RCC 7860 (cell line): ENCODE data around the gene ZNF469.

Experiments
- DNase-seq: peaks from one replicate; pipeline ENCODE4 v3.0.0-alpha.2; 2015; ENCODE audit warnings: low spot score
- FAIRE-seq: peaks from 2 replicates; lab custom pipeline; 2012; peaks lifted over from hg19 to GRCh38; lab: Jason Lieb, UNC

Gene ZNF469

DNA sequence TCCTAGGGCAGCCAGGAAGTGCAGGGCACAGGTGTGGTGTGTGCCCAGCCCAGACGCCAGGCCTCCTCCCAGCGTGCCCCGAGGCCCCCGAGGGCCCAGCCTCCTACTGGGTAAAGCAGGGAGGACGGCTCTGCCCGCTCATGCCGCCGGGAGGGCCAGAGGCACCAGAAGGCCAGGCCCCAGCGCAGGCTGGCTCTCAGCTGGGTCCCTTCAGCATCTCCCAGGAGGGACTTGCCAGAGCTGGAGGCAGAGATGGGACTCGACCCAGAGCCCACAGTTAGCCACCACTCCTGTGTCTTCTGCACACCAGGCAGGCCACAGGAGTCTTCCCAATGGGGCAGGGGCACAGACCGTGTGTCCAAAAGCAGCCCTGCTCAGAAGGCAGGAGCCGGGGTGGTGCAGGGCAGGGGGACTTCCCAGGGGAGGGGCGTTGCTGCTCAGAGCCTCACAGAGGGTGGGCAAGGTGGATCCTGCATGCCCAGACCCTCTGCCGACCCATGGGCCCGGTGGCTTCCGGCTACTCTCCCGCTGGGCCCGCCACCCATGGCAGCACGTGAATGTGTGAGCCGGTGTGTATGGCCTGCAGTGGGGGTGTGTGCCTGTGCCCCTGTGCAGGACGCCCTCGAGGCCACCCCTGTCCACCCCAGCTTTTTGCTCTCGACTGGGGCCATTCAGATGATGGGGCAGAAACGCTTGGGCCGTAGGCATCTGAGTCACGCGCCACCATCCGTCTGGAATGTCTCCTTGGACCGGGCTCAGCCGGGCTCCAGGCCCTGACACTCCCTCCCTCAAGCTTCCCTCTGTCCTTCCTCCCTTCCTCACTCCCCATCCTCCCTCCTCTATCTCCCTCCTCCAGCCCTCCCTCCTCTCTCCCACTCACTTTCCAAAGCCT, 5.7 kb upstream of the ZNF469 start:
- no peak for DNase-seq
- no peak for FAIRE-seq

DNA sequence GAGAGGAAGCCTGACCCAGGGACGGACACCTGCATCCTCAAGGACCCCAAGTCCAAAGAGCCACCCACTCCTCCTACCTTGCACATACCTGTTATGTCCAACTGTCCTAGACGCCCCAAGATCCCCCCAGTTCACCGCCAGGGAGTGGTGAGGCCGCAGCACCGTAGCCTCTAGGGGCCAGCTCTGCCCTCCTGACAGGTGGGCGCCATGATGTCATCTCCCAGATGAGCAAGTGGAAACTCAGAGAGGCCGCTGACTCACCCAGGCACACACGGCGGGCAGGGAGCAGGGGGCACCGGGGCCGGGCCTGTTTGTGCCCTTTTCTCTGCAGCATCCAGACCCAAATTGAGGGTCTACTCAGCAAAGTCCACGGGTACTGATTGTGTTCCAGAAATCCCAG, 4.8 kb upstream of the ZNF469 start:
- FAIRE-seq (no peak), DNase-seq (no peak)

DNA sequence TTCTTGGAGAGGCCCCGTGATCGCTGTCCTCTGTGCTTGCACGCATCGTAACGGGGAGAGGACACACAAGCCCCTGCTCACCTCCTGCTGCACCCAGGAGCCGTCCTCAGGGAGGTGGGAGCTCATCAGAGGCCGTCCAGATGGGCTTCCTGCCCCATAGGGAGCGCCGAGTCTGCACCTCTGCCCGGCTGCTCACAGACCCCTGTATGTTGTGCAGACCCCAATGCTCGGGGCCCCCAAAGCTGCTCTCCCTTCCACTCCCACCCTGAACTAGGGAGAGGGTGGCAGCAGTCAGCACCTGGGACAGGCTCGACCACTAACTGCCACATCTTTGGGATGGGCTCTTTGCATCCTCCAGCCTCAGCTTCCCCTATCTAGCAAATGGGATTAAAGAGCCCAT, 4.4 kb upstream of the ZNF469 start:
- FAIRE-seq (no peak), DNase-seq (no peak)

DNA sequence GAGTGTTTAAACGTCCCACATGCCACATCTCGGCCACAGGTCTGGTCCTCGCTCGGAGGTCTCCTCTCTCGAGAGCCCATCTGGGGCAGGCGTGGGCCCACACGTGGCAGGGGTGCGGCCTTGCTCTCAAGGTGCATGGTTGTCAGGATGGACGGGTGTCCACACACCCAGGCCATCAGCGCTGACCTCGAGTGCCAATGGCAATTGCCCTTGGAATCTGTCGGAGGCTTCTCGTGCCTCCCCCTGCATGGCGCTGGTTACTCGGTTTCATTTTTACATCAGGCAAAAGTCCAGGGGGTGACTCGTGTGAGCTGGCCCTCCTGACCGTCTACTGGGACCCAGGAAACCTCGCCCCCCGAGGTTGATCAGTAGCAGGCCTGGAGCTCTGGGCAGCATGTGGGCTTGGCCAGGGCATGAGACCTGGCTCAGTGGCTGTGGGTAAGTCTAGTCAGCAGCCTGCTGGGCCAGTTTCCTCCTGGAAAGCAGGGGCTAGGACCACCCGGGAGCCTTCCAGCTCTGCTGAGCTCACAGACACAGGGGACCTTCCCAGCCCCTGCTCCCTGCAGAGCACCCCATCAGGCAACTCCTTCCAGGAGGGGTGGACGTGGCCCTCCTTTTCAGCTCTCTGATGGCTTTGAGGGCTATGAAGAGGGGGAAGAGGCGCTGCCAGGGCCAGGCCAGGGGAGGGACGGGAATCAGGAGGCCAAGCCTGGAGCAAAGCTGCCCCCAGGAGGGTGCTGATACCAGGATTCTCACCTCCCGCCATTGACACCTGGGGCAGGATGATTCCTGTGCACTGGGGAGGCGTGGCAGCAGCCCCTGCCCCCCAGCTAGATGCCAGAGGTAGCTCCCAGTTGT, 3.7 kb upstream of the ZNF469 start:
- FAIRE-seq, result no peak
- DNase-seq, result no peak

DNA sequence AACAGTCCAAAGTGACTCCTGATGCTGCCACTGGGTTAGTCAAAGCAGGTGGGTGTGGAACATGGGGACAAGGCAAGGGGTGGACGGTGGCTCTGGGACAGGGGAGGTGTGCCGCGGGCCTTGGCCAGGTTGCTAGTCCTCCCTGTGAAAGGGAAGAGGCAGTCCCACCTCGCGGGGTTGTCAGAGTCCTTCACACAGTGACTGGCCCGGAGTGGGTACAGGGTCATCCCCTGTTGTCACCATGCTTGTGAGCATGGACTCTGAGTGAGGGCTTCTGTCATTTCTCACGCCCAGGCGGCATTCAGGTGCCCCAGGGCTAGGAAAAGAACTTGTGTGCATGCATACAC, 3.1 kb upstream of the ZNF469 start:
- FAIRE-seq (no peak), DNase-seq (no peak)

DNA sequence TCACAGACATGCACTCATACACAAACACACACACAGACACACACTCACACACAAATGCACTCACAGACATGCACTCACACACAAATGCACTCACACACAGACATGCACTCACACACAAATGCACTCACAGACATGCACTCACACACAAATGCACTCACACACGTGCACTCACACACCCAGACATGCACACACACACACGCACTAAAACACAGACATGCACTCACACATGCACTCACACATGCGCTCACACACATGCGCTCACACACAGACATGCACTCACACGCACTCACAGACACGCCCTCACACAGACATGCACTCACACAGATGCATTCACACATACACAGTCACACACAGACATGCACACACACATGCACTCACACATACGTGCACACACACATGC, 2.7 kb upstream of the ZNF469 start:
- DNase-seq (no peak), FAIRE-seq (no peak)

DNA sequence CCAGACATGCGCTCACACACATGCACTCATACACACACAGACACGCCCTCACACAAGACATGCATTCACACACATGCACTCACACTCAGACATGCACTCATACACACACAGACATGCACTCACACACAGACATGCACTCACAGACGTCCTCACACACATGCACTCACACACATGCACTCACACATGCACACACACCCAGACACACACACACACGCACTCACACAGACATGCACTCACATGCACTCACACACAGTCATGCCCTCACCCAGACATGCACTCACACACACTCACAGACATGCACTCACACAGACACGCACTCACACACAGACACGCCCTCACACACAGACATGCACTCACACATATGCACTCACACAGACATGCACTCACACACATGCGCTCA, 2.1 kb upstream of the ZNF469 start:
- no peak for FAIRE-seq
- DNase-seq, result no peak

DNA sequence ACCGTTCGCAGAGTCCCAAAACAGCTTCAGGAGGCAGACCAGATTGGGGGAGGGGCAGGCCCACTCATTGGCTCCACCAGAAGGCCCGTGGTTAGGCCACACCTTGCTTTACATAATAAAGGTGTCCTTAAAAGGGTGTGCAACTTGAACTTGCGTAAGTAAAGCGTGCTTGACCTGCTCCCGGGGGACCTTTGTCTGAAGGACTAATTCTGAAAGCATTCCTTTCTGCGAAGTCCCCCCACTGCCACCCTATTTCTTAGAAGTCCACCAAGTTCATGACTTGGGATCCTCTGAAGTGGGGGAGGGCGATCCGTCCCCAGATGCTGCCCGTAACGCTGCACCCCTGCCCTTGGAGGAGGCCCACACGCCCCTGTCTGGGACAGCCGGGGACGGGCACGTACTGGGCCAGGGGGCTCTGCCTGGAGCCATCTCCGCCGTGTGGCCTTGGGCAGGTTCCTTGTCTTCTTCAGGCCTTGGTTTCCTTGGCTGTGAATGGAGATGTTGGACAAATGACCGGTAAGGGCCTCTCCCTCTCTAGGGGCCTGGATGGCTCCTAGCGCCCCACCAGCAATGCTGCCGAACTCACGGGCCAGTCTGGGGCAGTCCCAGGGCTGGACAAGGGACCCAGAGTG, 823 bp upstream of the ZNF469 start:
- FAIRE-seq, result no peak
- no peak for DNase-seq

DNA sequence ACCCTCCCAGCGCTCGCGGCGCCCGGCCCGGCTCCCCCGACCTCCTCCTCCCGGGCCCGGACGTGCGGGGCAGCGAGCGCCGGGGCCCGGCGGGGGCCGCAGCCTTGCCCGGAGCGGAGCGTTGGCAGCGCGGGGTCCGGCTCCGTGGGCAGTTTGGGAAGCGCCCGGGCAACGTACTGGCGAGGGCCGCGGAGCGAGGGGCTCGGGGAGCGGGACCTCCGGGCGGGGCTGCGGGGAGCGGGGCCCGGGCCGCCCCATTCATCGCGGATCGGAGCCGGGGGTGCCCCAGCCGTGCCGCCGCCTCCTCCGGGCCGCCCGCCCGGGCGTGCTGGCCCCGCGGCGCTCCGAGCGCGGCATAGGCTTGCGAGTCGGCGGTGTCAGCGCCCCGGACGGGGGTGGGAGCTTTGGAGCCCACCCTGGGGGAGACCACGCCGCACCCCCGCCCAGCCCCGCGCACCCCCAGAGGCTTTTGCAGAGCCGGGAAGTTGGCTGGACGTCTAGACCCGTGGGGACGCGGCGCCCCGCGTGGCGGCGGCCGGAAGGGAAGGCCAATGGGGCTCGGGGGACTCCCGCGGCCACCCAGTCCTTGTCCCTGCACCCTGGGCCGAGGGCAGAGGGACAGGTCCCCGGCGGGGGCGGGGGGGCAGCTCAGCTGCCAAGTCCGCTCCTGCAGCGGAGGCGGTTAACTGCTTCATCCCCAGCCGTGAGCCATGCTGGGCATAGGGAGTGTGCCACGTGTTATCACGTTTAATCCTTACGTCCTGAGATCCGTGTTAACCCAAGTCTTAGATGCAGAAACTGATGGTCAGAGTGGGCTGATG, 852 bp downstream of the ZNF469 start:
- DNase-seq (no peak), FAIRE-seq (no peak)

DNA sequence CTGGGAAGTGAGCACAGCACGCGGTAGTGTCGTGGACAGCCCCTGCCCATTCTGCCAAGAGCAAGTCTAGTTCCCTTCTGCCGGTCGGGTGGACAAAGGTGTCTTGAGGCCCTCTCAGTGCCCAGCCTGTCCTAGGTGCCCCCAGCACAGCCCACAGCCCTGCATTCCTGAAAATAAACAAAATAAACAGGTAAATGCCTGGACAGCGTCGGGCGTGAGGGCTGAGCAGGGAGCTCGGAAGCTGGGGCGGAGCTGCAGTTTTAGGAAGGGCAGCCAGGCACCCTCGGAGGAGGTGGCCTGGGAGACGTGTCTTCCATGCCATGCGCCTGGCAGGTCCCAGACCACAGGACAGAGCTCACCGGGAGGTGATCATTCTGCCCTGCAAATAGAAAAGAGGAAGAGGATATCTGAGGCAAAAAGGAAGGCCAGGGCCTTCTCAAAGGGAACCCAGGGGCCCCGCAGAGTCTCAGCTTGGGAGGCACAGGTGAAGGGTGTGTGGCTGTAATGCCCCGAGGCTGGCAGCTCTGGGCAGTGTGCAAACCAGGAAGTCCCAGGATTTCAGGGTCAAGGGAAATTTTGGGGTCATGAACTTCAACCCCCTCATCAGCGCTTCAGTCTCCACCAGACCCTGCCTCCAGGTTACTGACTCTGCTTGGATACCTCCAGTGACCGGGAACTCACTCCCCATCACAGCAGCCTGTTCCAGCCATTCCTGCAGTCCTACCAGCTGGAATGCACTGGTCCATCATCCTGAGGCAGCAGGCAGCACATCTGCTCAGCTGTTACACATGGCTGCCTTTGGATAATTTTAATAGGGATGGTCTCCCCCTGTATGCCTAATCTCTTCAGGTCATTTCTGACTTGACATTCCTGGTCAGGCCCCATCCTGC, 1.7 kb downstream of the ZNF469 start:
- FAIRE-seq (no peak), DNase-seq (no peak)

DNA sequence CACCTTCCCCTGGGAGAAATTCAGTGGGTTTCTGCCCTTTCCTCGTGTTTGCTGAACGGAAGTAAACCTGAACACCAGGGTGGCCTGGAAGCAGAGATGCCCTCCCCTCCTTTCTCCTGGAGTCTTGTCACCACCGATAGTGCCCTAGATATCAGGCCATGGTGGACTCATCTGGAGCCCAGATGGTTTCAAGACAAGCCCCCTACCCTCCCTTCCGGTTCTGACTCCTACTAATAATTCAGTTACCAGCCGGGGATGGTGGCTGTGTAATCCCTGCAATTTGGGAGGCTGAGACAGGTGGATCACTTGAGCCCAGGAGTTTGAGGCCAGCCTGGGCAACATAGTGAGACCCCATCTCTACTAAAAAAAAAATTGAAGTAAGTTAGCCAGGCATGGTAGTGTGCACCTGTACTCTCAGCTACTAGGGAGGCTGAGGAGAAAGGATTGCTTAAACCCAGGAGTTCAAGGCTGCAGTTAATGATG, 2.4 kb downstream of the ZNF469 start:
- DNase-seq, result no peak
- no peak for FAIRE-seq

DNA sequence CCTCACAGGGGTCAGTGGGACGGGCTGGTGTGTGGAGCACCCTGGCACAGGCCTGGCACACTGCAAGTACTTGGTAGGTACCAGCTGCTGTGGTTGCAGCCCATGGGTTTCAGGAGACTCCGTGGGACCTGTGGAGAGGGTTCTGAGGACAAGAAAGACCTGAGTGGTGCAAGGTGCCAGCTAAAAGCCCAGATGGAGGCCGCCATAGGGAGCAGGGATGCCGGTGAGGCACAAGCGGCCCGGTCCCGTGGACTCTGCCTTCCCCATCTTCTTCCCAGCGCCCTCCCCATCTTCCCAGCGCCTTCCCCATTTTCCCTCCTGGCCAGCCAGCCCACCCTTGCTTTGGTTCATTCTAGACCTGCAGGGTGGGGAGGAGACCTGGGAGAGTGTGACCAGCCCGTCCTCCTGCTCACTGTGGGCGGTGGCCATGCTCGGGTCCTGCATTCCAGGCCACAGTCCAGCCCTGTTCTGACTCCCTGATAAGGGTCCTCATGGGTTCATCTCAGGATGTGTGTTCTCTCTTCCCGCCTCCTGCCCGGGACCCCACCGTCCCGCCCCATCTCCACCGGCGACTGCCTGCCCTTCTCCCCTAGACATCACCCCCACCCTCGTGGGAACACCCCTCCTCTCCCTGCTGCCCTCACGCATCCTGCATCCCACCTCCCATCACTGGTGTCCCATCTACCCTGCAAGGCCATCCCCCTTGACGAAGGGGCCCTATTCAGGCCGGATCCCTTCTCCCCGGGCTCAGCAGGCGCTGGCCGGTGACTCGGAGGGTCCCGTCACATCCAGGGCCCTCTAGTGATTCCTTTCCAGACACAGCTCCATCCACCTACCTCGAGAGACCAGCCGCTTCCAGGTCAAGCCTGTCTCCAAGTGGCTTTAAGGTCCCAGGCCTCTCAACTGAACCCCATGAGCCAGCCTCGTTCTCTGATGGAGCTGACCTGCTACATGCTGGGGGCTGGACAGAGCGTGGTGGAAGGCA, 3.4 kb downstream of the ZNF469 start:
- DNase-seq (no peak), FAIRE-seq (no peak)

DNA sequence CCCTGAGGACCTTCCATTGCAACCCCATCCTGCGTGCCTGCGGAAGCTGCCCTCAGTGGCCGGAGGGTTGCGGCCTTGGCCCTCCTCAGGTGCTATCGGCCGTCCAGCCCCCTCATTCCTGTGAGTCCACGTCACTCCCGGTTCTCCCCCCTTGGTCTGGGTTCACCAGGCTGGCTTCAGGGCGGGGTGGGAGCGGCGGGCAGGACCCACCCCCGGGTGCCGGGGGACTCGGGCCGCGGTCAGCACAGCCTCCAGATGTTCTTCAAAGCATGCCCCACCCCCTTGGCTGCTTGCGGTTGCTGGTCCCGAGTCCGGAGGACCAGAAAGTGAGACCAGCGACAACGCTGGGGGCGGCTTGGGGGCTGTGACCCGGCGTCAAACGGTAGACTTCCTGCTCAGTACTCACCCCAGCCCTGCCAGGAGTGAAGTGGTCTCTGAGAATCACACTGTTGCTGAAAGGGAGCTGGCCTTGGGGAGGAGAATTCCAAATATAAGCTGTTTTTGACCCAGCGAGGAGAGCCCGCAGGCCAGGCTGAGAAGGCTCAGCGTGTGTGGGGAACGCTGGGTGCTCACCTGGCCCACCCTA, 4.5 kb downstream of the ZNF469 start:
- DNase-seq (no peak), FAIRE-seq (no peak)

DNA sequence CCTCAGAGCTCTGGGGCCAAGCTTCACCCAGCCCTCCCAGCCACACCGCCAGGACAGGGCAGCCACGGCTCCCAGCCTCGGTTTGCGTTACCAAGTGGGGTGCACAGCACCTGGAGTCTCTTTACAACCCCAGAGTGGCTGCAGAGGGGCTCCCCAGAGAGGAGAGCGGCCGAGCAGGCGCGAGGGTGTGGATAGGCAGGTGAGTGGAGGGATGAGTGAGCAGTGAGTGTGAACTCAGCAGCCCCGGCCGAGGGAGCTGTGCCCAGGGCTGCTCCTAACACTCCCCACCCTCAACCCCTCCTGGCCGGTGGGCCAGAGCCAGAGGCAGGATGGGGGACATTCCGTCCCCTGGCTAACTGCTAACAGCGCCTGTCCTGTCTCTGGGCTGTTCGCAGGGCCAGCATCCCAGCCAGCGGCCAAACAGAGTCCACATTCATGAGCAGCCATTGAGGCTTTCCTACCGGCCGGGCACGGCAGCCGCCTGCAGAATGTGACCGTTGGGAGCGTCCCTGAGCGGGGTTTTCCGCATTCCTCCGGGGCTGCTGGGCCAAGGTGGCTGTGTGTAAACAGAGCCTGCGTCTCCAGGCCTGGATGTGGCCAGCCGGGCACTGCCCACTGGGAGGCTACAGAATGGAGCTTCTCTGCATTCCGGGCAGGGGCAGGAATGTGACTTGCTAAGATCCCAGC, 5.3 kb downstream of the ZNF469 start:
- FAIRE-seq (no peak), DNase-seq (peak; percentile 48)

DNA sequence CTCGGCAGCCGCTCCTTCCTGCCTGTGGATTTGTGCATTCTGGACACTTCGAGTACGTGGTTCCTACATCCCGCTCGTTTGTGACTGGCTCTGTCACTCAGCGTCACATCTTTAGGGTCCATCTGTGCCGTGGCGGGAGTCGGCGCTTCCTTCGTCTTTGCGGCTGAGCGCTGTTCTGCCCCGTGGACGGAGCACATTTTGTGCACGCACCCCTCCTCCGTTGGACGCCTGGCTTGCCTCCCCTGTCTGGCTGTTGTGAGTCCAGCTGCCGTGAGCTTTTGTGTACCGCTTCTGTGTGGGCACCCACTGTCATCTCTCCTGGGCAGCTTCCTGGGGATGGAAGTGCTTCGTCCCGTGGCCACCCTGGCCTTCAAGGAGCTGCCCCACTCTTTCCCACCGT, 6.4 kb downstream of the ZNF469 start:
- no peak for DNase-seq
- no peak for FAIRE-seq

DNA sequence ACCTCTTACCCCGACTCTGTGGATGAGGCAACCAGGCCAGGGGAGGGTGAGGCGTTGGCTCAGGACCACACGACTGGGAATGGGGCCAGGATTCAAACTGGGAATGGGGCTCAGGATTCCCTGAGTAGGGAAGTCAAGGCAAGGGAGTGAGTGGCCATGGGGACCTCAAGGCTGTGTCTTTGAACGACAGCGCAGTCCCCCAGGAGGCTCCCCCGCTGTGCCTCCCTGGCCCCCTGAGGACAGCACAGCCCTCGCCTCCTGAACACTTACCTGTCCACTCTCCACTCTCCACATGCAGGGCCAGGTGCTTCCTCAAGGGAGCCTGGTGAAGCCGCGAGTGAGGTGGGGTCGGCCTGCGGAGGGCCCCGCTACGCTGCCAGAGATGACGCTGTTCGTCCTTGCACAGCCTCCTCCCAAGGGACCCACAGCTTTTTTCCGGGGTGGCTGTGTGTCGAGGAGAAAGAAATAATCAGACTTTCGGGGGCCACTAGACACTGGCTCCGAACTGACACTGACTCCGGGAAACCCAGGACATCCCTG, 6.9 kb downstream of the ZNF469 start:
- no peak for DNase-seq
- no peak for FAIRE-seq

DNA sequence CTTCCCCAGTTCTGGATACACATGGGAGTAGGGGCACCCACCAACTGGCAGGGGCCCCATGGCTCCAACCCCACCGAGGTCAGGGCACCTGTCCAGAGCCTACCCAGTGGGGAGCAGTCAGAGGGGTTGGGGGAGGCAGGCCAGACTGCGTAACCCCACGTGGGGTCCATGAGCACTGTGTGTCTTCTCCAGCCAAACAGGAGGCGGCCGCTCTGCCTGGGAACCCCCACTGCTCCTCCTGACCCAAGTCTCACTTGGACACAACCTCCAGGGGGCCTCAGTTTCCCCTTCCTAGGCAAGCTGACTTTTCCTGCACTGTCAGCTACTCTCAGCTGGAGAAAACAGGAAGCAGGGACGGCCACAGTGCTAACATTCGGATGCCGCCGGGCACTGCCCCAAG, 7.5 kb downstream of the ZNF469 start:
- no peak for DNase-seq
- FAIRE-seq, result no peak
